Stimulated activated naive CD8-positive, alpha-beta T cell treated with anti-CD3 and anti-CD28 coated beads, Interleukin-15, amount 100 ng/mL, for 72 hours (primary cell): ENCODE data around the gene USP4.
"Not testable (repeated sequence)": the region's sequence is repeated elsewhere in the genome, so short reads cannot be mapped to it uniquely, and the experiment has no call there.

Experiments used
- ATAC-seq: fragments of 150-1000 bp; cut with Tn5 transposase; 2 replicates; pipeline ENCODE4 v1.10.0; 2021; ENCODE audit warnings: mild to moderate bottlenecking, moderate library complexity
- DNase-seq, 2 donors: peaks; one replicate each; pipeline ENCODE4 v3.0.0; 2021 to 2022
- H3K27ac Mint-ChIP-seq, 2 donors: one replicate each; pipeline ENCODE4 v1.8.0; 2022; ENCODE audit warnings: mild to moderate bottlenecking in 2 of 2, mixed read lengths in 2 of 2, moderate library complexity in 2 of 2
- H3K27me3 Mint-ChIP-seq: one replicate; pipeline ENCODE4 v1.8.0; 2022; ENCODE audit warnings: mixed read lengths
- H3K4me1 Mint-ChIP-seq: one replicate; pipeline ENCODE4 v1.8.0; 2022; ENCODE audit warnings: mild to moderate bottlenecking, mixed read lengths
- H3K4me3 Mint-ChIP-seq, 2 donors: one replicate each; pipeline ENCODE4 v1.8.0; 2022; ENCODE audit warnings: mild to moderate bottlenecking in 2 of 2, mixed read lengths in 2 of 2, moderate library complexity in 1 of 2
- H3K9me3 Mint-ChIP-seq, 2 donors: one replicate each; pipeline ENCODE4 v1.8.0; 2022; ENCODE audit warnings: mixed read lengths in 2 of 2

Gene USP4

GRCh38 chr3:49358217-49358883 lies 18.5 kb upstream of the USP4 start, which contains the start of gene GPX1:
Gene GPX1 (minus strand): TSS chr3:49358353. CDS start chr3:49358278, 75 bp downstream.
- peak within 1 kb of the TSS; percentile 91 to 92 for H3K4me3 Mint-ChIP-seq
- peak; percentile 75 to 87 for DNase-seq
- H3K27me3 Mint-ChIP-seq: no peaks in the 10 kb centered on the region
- no peaks in the 10 kb centered on the region for H3K9me3 Mint-ChIP-seq
- H3K27ac Mint-ChIP-seq: peak within 1 kb of the TSS; percentile 96 to 98
- ATAC-seq: peak; percentile 90
- peaks cover 47% of the 10 kb centered on the region for H3K4me1 Mint-ChIP-seq

- ATAC-seq: peak; percentile 60
These were observed 17.8 kb upstream of the USP4 start for GRCh38 chr3:49357443-49358216.

GRCh38 chr3:49357095-49357442 lies 17.2 kb upstream of the USP4 start:
- ATAC-seq: peak; percentile 27
- H3K27ac Mint-ChIP-seq: peak overlapping the region; percentile 96 to 98
- H3K4me1 Mint-ChIP-seq: peaks cover 45% of the 10 kb centered on the region
- peak overlapping the region; percentile 91 to 92 for H3K4me3 Mint-ChIP-seq
- not testable (repeated sequence) for H3K27me3 Mint-ChIP-seq, DNase-seq, H3K9me3 Mint-ChIP-seq

More at GRCh38 chr3:49357443-49358216, 17.8 kb upstream of the USP4 start:
- peak; percentile 47 to 59 for DNase-seq
- not testable (repeated sequence) for H3K9me3 Mint-ChIP-seq, H3K27me3 Mint-ChIP-seq
- peak overlapping the region; percentile 91 to 92 for H3K4me3 Mint-ChIP-seq
- H3K4me1 Mint-ChIP-seq: peaks cover 46% of the 10 kb centered on the region
- H3K27ac Mint-ChIP-seq: peak overlapping the region; percentile 96 to 98

GRCh38 chr3:49352890-49353421 lies 13.1 kb upstream of the USP4 start:
- Mint-ChIP-seq H3K27me3 (no peaks in the 10 kb centered on the region), H3K9me3 (no peaks in the 10 kb centered on the region), H3K4me1 (peaks cover 28% of the 10 kb centered on the region), H3K4me3 (no peak overlapping the region), H3K27ac (peak overlapping the region; percentile 19 to 45)
- ATAC-seq (no peak), DNase-seq (no peak)

- Mint-ChIP-seq H3K4me1 (peaks cover 28% of the 10 kb centered on the region), H3K4me3 (no peak overlapping the region), H3K27ac (no peak overlapping the region), H3K9me3 (no peaks in the 10 kb centered on the region), H3K27me3 (no peaks in the 10 kb centered on the region)
- no peak for ATAC-seq
- DNase-seq: no peak
These were observed 12.4 kb upstream of the USP4 start for GRCh38 chr3:49352281-49352680.

GRCh38 chr3:49351521-49352011 lies 11.7 kb upstream of the USP4 start:
- H3K27me3 Mint-ChIP-seq: no peaks in the 10 kb centered on the region
- H3K27ac Mint-ChIP-seq: no peak overlapping the region
- DNase-seq (no peak), ATAC-seq (no peak)
- H3K4me1 Mint-ChIP-seq: peaks cover 24% of the 10 kb centered on the region
- H3K9me3 Mint-ChIP-seq: no peaks in the 10 kb centered on the region
- no peak overlapping the region for H3K4me3 Mint-ChIP-seq

GRCh38 chr3:49349348-49350114 lies 9.7 kb upstream of the USP4 start:
- H3K4me3 Mint-ChIP-seq: no peak overlapping the region
- ATAC-seq (no peak), DNase-seq (no peak)
- peaks cover 21% of the 10 kb centered on the region for H3K4me1 Mint-ChIP-seq
- no peak overlapping the region for H3K27ac Mint-ChIP-seq
- no peaks in the 10 kb centered on the region for H3K9me3 Mint-ChIP-seq
- no peaks in the 10 kb centered on the region for H3K27me3 Mint-ChIP-seq

- H3K4me3 Mint-ChIP-seq, DNase-seq, ATAC-seq, H3K27me3 Mint-ChIP-seq, H3K9me3 Mint-ChIP-seq: not testable (repeated sequence)
- Mint-ChIP-seq H3K27ac (peak overlapping the region in 1 of 2 donors; percentile 82), H3K4me1 (peaks cover 23% of the 10 kb centered on the region)
These were observed 8.5 kb upstream of the USP4 start for GRCh38 chr3:49348361-49348760.

- no peak overlapping the region for H3K4me3 Mint-ChIP-seq
- DNase-seq: no peak
- ATAC-seq: no peak
- no peak overlapping the region for H3K27ac Mint-ChIP-seq
- H3K27me3 Mint-ChIP-seq: no peaks in the 10 kb centered on the region
- H3K4me1 Mint-ChIP-seq: peaks cover 20% of the 10 kb centered on the region
- peaks cover 0 to 2% of the 10 kb centered on the region in 2 donors for H3K9me3 Mint-ChIP-seq
These were observed 7.0 kb upstream of the USP4 start for GRCh38 chr3:49346797-49347251.

GRCh38 chr3:49343163-49343562 lies 3.3 kb upstream of the USP4 start:
- no peak overlapping the region for H3K27ac Mint-ChIP-seq

GRCh38 chr3:49341996-49342395 lies 2.1 kb upstream of the USP4 start:
- Mint-ChIP-seq H3K4me3 (peak overlapping the region; percentile 0 to 49), H3K27ac (peak overlapping the region; percentile 48 to 79), H3K4me1 (peaks cover 56% of the 10 kb centered on the region), H3K9me3 (peaks cover 0 to 5% of the 10 kb centered on the region in 2 donors), H3K27me3 (no peaks in the 10 kb centered on the region)
- no peak for ATAC-seq
- DNase-seq: no peak

More at GRCh38 chr3:49343163-49343562, 3.3 kb upstream of the USP4 start:
- no peak for DNase-seq
- Mint-ChIP-seq H3K4me1 (peaks cover 52% of the 10 kb centered on the region), H3K27me3 (no peaks in the 10 kb centered on the region), H3K4me3 (no peak overlapping the region), H3K9me3 (peaks cover 0 to 5% of the 10 kb centered on the region in 2 donors)
- no peak for ATAC-seq

GRCh38 chr3:49339581-49339940 lies 292 bp downstream of the USP4 start:
- peaks cover 51% of the 10 kb centered on the region for H3K4me1 Mint-ChIP-seq
- peaks cover 0 to 5% of the 10 kb centered on the region in 2 donors for H3K9me3 Mint-ChIP-seq
- ATAC-seq (no peak), DNase-seq (no peak)
- H3K27me3 Mint-ChIP-seq: no peaks in the 10 kb centered on the region
- peak overlapping the region; percentile 96 to 98 for H3K27ac Mint-ChIP-seq
- peak overlapping the region; percentile 88 to 97 for H3K4me3 Mint-ChIP-seq

- Mint-ChIP-seq H3K4me3 (no peak overlapping the region), H3K9me3 (no peaks in the 10 kb centered on the region), H3K27ac (peak overlapping the region in 1 of 2 donors; percentile 63)
These were observed 5.8 kb downstream of the USP4 start for GRCh38 chr3:49333916-49334633.

GRCh38 chr3:49333091-49333490 lies 6.8 kb downstream of the USP4 start:
- DNase-seq (no peak), ATAC-seq (no peak)
- H3K4me1 Mint-ChIP-seq: peaks cover 21% of the 10 kb centered on the region
- peak overlapping the region in 1 of 2 donors; percentile 82 for H3K27ac Mint-ChIP-seq
- no peaks in the 10 kb centered on the region for H3K9me3 Mint-ChIP-seq
- no peaks in the 10 kb centered on the region for H3K27me3 Mint-ChIP-seq
- H3K4me3 Mint-ChIP-seq: no peak overlapping the region

More at GRCh38 chr3:49333916-49334633, 5.8 kb downstream of the USP4 start:
- H3K27me3 Mint-ChIP-seq: no peaks in the 10 kb centered on the region
- H3K4me1 Mint-ChIP-seq: peaks cover 31% of the 10 kb centered on the region
- DNase-seq (no peak), ATAC-seq (no peak)

GRCh38 chr3:49329186-49329585 lies 10.7 kb downstream of the USP4 start:
- no peak overlapping the region for H3K4me3 Mint-ChIP-seq
- DNase-seq: no peak
- no peaks in the 10 kb centered on the region for H3K27me3 Mint-ChIP-seq
- H3K4me1 Mint-ChIP-seq: peaks cover 13% of the 10 kb centered on the region
- no peaks in the 10 kb centered on the region for H3K9me3 Mint-ChIP-seq
- no peak for ATAC-seq
- peak overlapping the region in 1 of 2 donors; percentile 91 for H3K27ac Mint-ChIP-seq
